PC-3 (cell line): Measurements from ENCODE around the gene PAX7. TPM values are rescaled to one million over a fixed set of nuclear protein-coding genes. Genes with fewer than 3 reads are reported as not detected.

ENCODE experiments used
- ATAC-seq: fragments of 200-7000 bp; cut with Tn5 transposase; 2 replicates; pipeline ENCODE4 v1.9.1; 2020; ENCODE audit warnings: mild to moderate bottlenecking, moderate library complexity
- BruUV-seq: library from RNA; stranded (reverse); fragments of 400-500 nt; replicated peaks from 2 replicates; lab custom pipeline; 2021; lab: Mats Ljungman, UMichigan
- CTCF ChIA-PET: fragments of 300-600 bp; sonication (Branson Sonifier 250); formaldehyde crosslinking; loops from one replicate; lab custom pipeline; 2022; ENCODE audit warnings: antibody characterized with exemption; lab: Charles Lee
- POLR2A ChIA-PET: fragments of 300-600 bp; sonication (Branson Sonifier 250); formaldehyde crosslinking; loops from one replicate; lab custom pipeline; 2022; ENCODE audit warnings: antibody characterized with exemption; ENCODE audit not compliant: unreplicated experiment; lab: Charles Lee
- DNase-seq: peaks from one replicate; pipeline ENCODE4 v3.0.0-alpha.2; 2015
- H2AFZ ChIP-seq: fragments of 300-600 bp; sonication (generic); 2 replicates; pipeline ENCODE4 v1.6.0; 2016; ENCODE audit warnings: antibody characterized with exemption, low read length
- H3F3A ChIP-seq: fragments of 300-600 bp; sonication (generic); one replicate; pipeline ENCODE4 v1.6.0; 2017; ENCODE audit warnings: antibody characterized with exemption, low read length, control low read depth, mild to moderate bottlenecking; ENCODE audit not compliant: unreplicated experiment
- H3K27ac ChIP-seq: fragments of 300-600 bp; sonication (generic); 2 replicates; pipeline ENCODE4 v1.5.1; 2016; ENCODE audit warnings: mild to moderate bottlenecking, low read length
- H3K27me3 ChIP-seq: fragments of 300-600 bp; sonication (generic); 2 replicates; pipeline ENCODE4 v1.6.1; 2016; ENCODE audit warnings: low read length, mixed read lengths
- H3K36me3 ChIP-seq: fragments of 300-600 bp; sonication (generic); 2 replicates; pipeline ENCODE4 v1.6.1; 2016; ENCODE audit warnings: low read depth, mixed run types, low read length, mixed read lengths
- H3K4me1 ChIP-seq: fragments of 300-600 bp; sonication (generic); 2 replicates; pipeline ENCODE4 v1.5.1; 2016; ENCODE audit warnings: low read length; ENCODE audit not compliant: insufficient read depth
- H3K4me2 ChIP-seq: fragments of 300-600 bp; sonication (generic); 2 replicates; pipeline ENCODE4 v1.6.0; 2016; ENCODE audit warnings: low read length
- H3K4me3 ChIP-seq: fragments of 300-600 bp; sonication (generic); 2 replicates; pipeline ENCODE4 v1.5.1; 2016; ENCODE audit warnings: mild to moderate bottlenecking, low read length, mixed read lengths
- H3K79me2 ChIP-seq: fragments of 300-600 bp; sonication (generic); 2 replicates; pipeline ENCODE4 v1.6.1; 2017; ENCODE audit warnings: low read length, mixed read lengths
- H3K9ac ChIP-seq: fragments of 300-600 bp; sonication (generic); 2 replicates; pipeline ENCODE4 v1.6.0; 2016; ENCODE audit warnings: mild to moderate bottlenecking, low read length
- H3K9me2 ChIP-seq: fragments of 300-600 bp; sonication (generic); replicated peaks from 2 replicates; pipeline ENCODE4 v1.6.1; 2016; ENCODE audit warnings: mixed run types, low read length, mixed read lengths
- H3K9me3 ChIP-seq: fragments of 300-600 bp; sonication (generic); 2 replicates; pipeline ENCODE4 v1.6.1; 2016; ENCODE audit warnings: low read length, mixed read lengths
- H4K20me1 ChIP-seq: fragments of 300-600 bp; sonication (generic); 2 replicates; pipeline ENCODE4 v1.6.1; 2016; ENCODE audit warnings: low read length, mixed read lengths
- CTCF ChIP-seq: fragments of 300-600 bp; sonication (generic); conservative IDR thresholded peaks from 2 replicates; pipeline ENCODE4 v1.5.1; 2017; ENCODE audit warnings: antibody characterized with exemption, low read depth, mild to moderate bottlenecking, low read length
- EZH2 ChIP-seq: fragments of 300-600 bp; sonication (generic); IDR thresholded peaks from one replicate; pipeline ENCODE4 v1.6.1; 2017; ENCODE audit warnings: antibody characterized with exemption, mild to moderate bottlenecking, low read length; ENCODE audit not compliant: unreplicated experiment
- EZH2phosphoT487 ChIP-seq: fragments of 300-600 bp; sonication (generic); IDR thresholded peaks from 2 replicates; pipeline ENCODE4 v1.6.1; 2018; ENCODE audit warnings: mild to moderate bottlenecking, antibody characterized with exemption, low read length, borderline replicate concordance
- intact Hi-C: fragments of 100-400 bp; cut with micrococcal nuclease; formaldehyde crosslinking; loops from 2 replicates; pipeline ENCODE4 v1.9.0; 2023
- total RNA-seq: library from RNA; depleted of rRNA; stranded (reverse); fragments of >200 nt; gene quantifications from 2 replicates; pipeline ENCODE4 v1.2.3, GENCODE V29; 2014

PAX7 gene
- total RNA-seq, 1 experiment from 2014 or later, result not detected

DNA sequence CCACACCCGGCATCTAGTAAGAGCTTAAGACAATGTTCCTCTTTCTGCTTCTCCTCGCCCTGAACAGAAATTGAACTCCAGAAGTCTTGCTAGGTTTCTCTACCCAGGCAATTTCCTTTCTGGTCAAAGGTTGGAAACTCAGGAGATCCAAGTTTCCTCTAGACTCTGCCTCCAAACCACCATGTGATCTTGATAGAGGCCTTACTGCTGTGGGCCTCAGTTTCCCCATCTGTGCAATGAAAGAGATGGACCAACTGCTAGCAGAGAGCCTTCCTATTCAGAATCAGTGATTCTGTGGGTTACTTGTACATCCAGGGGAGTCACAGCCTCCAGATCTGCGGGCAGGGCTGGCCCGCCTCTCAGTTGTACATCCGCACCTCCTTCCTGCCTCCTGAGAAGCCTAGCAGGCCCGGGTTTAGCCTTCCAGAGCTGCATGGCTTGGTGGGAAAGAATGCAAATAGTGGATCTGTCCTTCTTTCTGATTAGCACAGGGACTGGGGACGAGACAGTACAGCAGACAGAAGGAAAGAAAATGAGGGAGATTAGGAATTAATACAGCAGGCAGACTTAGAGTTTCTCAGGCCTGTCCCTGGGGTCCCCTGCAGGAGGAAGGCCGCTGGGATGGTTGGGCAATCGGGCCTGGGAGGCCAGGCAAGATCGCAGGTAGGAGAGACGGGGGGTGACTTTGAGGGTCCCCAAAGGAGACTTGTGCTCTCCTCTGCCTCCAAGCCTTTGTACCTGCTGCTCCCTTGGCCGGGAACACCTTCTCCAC is 83.9 kb downstream of the PAX7 start:
- no peaks in the 10 kb centered on the region for H3K9me3 ChIP-seq
- intact Hi-C loops, result no loop called here
- no TSS peak for BruUV-seq
- ATAC-seq, result no peak
- CTCF ChIA-PET, result no interaction called here
- no peaks in the 10 kb centered on the region for H4K20me1 ChIP-seq
- H3K27ac ChIP-seq, result no peak overlapping the region
- no peaks in the 10 kb centered on the region for H3K4me1 ChIP-seq
- H3K9me2 ChIP-seq, result no peaks in the 10 kb centered on the region
- H3K27me3 ChIP-seq, result peaks cover 70% of the 10 kb centered on the region
- no peaks in the 10 kb centered on the region for H3K79me2 ChIP-seq
- no peak overlapping the region for H3K4me3 ChIP-seq
- POLR2A ChIA-PET, result no interaction called here
- no peaks in the 10 kb centered on the region for H3K36me3 ChIP-seq
- DNase-seq, result no peak
- no peak overlapping the region for H2AFZ ChIP-seq
- H3K4me2 ChIP-seq, result no peak overlapping the region
- TF ChIP-seq EZH2 (no peak), CTCF (no peak), EZH2phosphoT487 (no peak)
- H3K9ac ChIP-seq, result no peak overlapping the region
- no peaks in the 10 kb centered on the region for H3F3A ChIP-seq

DNA sequence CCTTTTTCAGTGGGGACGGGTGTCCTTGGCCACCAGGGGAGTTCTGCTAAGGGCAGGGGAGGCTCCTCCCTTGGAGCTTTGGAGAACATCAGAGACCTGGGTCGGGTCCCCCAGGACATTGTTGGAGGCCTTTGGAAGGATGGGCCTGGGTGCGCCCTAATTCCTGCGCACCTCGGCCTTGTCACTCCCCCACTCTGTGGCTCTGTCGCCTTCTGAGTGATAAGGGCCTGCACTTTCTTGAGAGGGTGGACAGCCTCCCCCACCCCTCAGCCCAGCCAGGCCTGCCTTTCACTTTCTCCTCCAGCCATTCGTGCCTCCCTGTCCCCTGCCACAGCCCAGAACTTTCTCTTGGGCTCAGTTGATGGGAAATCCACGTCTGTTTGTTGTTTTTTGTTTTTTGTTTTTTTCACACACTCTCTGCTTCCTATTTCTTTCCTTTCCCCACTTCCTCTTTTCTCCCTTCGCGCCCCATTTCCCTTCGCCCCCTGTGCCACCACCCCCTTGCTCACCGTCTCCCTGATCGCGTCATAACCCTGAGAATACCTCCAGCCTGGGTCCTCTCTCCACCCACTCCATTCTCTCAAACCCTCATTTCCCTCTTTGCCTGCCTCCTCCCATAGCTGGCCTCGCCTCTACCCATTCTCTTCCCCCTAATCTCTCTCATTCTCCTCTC is 85.6 kb downstream of the PAX7 start:
- no peak overlapping the region for H3K9ac ChIP-seq
- no peak for DNase-seq
- ChIA-PET CTCF (no interaction called here), POLR2A (no interaction called here)
- H3K27me3 ChIP-seq, result peaks cover 57% of the 10 kb centered on the region
- no peak for ATAC-seq
- H3K9me3 ChIP-seq, result no peaks in the 10 kb centered on the region
- no peaks in the 10 kb centered on the region for H3F3A ChIP-seq
- H2AFZ ChIP-seq, result no peak overlapping the region
- no peak for TF ChIP-seq EZH2phosphoT487
- no peak for TF ChIP-seq EZH2
- no peak for TF ChIP-seq CTCF
- H3K4me1 ChIP-seq, result peaks cover 6% of the 10 kb centered on the region; the same call in 1 of the 2 replicates
- H3K79me2 ChIP-seq, result no peaks in the 10 kb centered on the region
- no peaks in the 10 kb centered on the region for H3K9me2 ChIP-seq
- H3K36me3 ChIP-seq, result no peaks in the 10 kb centered on the region
- no peak overlapping the region for H3K4me3 ChIP-seq
- no peaks in the 10 kb centered on the region for H4K20me1 ChIP-seq
- H3K27ac ChIP-seq, result no peak overlapping the region
- intact Hi-C loops, result no loop called here
- no peak overlapping the region for H3K4me2 ChIP-seq
- BruUV-seq, result no TSS peak
